GM12891 (cell line): ENCODE results near the gene NAT8. TPM values are rescaled to one million over a fixed set of nuclear protein-coding genes. Genes with fewer than 3 reads are reported as not detected.
A peak's percentile ranks its signal among the peaks of the same experiment; 100 is the strongest.
"Not testable (repeated sequence)": the region's sequence is repeated elsewhere in the genome, so short reads cannot be mapped to it uniquely, and the experiment has no call there.

Source experiments
- DNase-seq: peaks from one replicate; pipeline ENCODE4 v3.0.0; 2011; ENCODE audit warnings: low spot score; ENCODE audit not compliant: insufficient read length
- FAIRE-seq: peaks from 2 replicates; lab custom pipeline; 2011; peaks lifted over from hg19 to GRCh38; lab: Jason Lieb, UNC
- PAX5 ChIP-seq: IDR thresholded peaks from 2 replicates; pipeline ENCODE4 v1.6.1; 2011; ENCODE audit warnings: low read length, moderate library complexity, mild to moderate bottlenecking; ENCODE audit not compliant: insufficient read depth, severe bottlenecking
- POLR2A ChIP-seq: IDR thresholded peaks from 2 replicates; pipeline ENCODE4 v1.6.1; 2011; ENCODE audit warnings: low read depth, low read length, control low read depth
- POLR2AphosphoS5 ChIP-seq: IDR thresholded peaks from 2 replicates; pipeline ENCODE4 v1.6.1; 2011; ENCODE audit warnings: low read depth, low read length, control low read depth
- POU2F2 ChIP-seq: IDR thresholded peaks from 2 replicates; pipeline ENCODE4 v1.6.1; 2011; ENCODE audit warnings: low read depth, mild to moderate bottlenecking, control low read depth, low read length, moderate library complexity
- SPI1 ChIP-seq: IDR thresholded peaks from 2 replicates; pipeline ENCODE4 v1.6.1; 2011; ENCODE audit warnings: low read depth, low read length, control low read depth
- TAF1 ChIP-seq: IDR thresholded peaks from 2 replicates; pipeline ENCODE4 v1.6.1; 2011; ENCODE audit warnings: low read depth, low read length, control low read depth
- polyA plus RNA-seq: library from polyadenylated mRNA; unstranded; fragments of >200 nt; gene quantifications from one replicate; pipeline ENCODE4 v1.2.1, GENCODE V29; 2012; ENCODE audit warnings: low read depth, missing spikeins, inconsistent platforms; ENCODE audit not compliant: missing spikeins

NAT8 gene, protein sequence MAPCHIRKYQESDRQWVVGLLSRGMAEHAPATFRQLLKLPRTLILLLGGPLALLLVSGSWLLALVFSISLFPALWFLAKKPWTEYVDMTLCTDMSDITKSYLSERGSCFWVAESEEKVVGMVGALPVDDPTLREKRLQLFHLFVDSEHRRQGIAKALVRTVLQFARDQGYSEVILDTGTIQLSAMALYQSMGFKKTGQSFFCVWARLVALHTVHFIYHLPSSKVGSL
- not detected for polyA plus RNA-seq

DNA sequence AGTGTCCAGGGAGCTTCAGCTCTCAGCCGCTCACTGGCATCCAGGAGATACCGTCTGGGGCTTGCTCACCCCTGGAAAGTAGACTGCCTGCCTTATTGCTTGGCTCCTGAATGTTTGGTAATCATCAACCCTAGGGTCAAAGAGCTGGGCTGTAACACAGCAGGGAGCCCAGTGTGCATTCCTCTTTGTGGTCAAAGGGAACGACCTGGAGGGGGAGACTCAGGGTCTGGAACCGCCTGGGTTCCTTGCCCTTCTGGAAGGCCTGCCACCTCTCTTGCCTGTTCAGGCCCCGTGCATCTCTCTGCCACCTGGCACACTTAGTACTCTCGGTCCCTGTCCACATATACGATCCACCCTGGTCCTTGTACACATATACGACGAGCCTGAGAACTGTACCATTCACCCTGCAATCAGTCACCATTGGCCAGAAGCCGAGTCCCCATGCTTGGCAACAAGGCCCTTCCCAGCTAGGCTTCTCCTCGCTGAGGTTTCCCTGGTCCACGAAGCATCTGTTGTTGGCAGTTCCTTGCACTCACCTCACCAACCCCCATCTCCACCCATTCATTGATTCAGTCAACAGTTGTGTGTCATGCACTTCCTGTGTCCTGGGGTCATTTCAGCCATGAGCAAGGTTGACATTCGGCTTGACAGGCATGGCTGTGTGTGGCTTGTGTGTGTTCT lies at the start of gene NAT8:
NAT8 (minus strand) TSS at position 85 of the 681 bp plus-strand sequence. CDS start 794 bp downstream, outside the sequence.
- FAIRE-seq (no peak), DNase-seq (no peak)
- TF ChIP-seq SPI1, result no peak
- no peak for TF ChIP-seq PAX5
- no peak for TF ChIP-seq TAF1

- peak; percentile 85 for FAIRE-seq
- DNase-seq, result not testable (repeated sequence)
Measured at GRCh38 chr2:73690372-73691088, 48.3 kb upstream of the NAT8 start.

DNA sequence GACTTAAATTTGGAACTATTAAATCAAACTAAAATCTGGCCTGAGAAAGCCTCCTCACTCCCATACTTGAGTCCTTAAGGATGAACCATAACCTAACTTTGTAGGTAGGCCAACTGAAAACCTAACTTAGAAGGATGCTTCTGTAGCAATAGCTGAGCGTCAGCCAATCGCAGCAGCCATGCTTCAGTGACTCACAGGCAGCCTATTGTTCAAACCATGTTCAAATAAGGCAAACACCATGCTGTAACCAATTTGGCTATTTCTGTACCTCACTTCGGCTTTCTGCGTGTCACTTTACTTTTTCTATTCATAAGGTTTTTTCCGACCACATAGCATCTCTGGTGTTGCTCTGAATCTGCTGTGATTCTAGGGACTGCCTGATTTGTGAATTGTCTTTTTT lies 46.3 kb upstream of the NAT8 start:
- FAIRE-seq, result peak; percentile 54
- DNase-seq, result not testable (repeated sequence)

GRCh38 chr2:73685764-73686438 lies 43.7 kb upstream of the NAT8 start:
- TF ChIP-seq POU2F2 (no peak), PAX5 (no peak), POLR2AphosphoS5 (no peak), TAF1 (no peak), SPI1 (no peak), POLR2A (no peak)
- DNase-seq (no peak), FAIRE-seq (no peak)

DNA sequence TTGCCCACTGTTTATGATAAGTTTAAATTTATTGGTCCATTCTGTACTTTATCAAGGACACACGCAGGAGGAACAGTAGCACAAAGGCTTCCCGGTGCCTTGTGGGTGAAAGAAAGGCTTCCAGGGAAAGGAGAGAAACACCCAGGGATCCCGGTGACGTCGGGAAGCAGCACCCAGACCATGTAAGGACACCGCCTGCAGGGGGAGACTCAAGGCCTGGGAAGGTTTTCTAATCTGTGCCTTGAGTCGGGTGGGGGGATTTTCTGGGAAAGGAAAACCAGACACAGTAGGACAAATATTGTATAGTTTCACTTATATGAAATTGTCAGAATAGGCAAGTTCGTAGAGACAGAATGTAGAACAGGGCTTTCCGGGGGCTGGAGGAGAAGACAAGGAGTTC lies 42.7 kb upstream of the NAT8 start:
- DNase-seq, FAIRE-seq: not testable (repeated sequence)

DNA sequence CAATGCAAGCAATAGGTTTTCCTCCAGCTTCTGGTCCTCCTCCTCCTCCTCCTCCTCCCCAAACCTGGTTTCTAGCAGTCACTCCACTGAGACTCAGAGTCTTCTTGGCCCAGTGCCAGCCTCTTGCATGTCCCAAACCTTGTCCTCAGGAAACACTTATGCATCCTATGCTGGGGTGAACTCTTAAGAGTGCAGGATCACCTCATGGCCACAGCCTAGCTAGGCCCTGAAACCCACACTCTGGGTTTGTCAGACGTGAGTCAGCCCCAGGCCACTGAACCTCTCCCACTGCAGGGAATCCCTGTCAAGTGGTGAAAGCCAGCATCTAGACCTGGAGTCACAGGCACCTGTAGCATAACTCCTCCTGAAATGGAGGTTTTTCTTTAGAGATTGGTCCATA lies 42.1 kb upstream of the NAT8 start:
- not testable (repeated sequence) for FAIRE-seq

DNA sequence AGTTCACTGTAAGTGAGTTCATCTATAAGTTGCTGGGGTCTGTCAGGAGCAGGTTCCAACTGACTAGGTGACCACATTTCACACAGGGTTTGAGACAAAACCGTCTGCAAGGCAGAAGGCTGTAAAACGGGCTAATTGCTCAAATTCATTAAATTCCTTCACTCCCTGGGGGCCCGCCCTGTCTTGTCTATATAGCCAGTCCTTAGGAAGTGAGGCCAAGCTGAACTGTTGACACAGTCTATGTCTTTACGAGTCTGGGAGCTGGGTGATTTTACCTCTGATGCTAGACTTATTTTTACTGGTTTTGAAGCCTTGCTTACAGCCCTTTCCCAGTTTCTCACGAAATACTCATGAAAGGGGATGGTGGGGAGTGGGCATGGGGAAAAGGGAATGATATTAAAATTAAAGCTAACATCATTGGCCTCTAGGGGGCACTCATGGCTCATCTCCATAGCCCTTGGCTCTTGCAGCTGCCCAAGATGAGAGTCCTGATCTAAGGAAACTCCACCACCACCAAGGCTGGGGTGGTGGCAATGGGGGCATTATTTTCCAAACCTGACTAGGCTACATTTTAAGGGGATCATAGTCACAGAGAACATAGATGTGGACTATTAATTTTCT lies 37.8 kb upstream of the NAT8 start:
- not testable (repeated sequence) for FAIRE-seq, DNase-seq

More for the DNA sequence above, 42.1 kb upstream of the NAT8 start:
- DNase-seq, result not testable (repeated sequence)

DNA sequence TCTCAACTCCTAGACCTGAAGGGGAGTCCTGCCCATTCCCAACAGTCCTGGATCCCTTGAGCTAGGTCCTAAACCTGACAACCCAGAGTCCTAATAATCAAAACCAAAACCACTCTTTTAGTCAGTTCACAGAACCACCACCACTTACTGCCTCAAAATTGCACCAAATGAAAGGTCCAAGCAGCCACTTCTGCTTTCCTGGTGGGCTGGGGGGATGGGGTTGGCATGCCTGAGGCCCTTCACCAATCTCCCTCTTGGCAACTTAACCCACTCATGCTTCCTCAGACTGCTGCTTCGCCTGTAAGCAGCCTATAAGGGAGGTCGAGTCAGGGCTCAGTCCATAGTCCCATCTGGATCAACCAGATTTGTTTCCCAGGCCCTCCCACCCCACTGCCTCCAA lies 37.0 kb upstream of the NAT8 start:
- TF ChIP-seq SPI1, result peak; percentile 63
- not testable (repeated sequence) for FAIRE-seq

GRCh38 chr2:73678008-73678407 lies 35.8 kb upstream of the NAT8 start:
- not testable (repeated sequence) for FAIRE-seq, DNase-seq

More for the DNA sequence above, 37.0 kb upstream of the NAT8 start:
- DNase-seq, result not testable (repeated sequence)

- not testable (repeated sequence) for FAIRE-seq, DNase-seq
Measured at GRCh38 chr2:73676211-73676610, 34.0 kb upstream of the NAT8 start.

DNA sequence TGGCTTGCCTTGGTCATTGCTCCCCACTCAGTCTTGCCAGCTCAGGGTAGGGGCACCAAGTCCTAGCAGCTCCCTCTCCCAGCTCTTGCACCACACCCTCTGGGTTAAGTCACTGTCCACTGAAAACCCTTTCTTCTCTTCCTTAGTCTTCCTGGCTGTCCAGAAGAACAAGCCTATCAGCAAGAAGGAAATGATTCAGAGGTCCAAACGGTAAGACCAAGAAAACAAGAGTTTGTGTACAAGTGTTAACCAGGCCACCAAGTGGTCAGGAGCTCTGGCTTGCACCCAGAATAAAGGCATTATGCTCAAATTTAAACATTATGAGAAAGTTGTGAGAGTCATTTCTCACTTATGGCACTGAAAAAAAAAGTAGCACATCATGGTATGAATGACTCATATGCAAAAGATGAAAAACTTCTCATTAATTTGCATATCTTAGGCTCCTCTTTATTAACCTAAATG lies 32.5 kb upstream of the NAT8 start:
- DNase-seq, result not testable (repeated sequence)
- peak; percentile 85 for FAIRE-seq

DNA sequence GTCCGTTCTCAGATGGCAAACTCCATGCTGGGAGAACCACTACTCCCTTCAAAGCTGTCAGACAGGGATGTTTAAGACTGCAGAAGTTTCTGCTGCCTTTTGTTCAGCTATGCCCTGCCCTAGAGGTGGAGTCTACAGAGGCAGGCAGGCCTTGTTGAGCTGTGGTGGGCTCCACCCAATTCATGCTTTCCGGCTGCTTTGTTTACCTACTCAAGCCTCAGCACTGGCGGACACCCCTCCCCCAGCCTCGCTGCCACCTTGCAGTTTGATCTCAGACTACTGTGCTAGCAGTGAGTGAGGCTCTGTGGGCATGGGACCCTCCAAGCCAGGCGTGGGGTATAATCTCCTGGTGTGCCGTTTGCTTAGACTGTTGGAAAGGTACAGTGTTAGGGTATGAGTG lies 27.8 kb upstream of the NAT8 start:
- FAIRE-seq, DNase-seq: not testable (repeated sequence)

- DNase-seq, FAIRE-seq: not testable (repeated sequence)
Measured at GRCh38 chr2:73667239-73667638, 25.0 kb upstream of the NAT8 start.
